Mucosa of descending colon (tissue), 3 donors: ENCODE measurements around the gene KRTAP1-4. TPM values are rescaled to one million over a fixed set of nuclear protein-coding genes. Genes with fewer than 3 reads are reported as not detected.

Source experiments
- ATAC-seq: fragments of 200-7000 bp; cut with Tn5 transposase; one replicate; pipeline ENCODE4 v1.9.1; 2020; ENCODE audit warnings: mild to moderate bottlenecking, moderate library complexity
- DNase-seq, 3 donors: peaks; one replicate each; pipeline ENCODE4 v3.0.0-alpha.2; 2020
- H3K36me3 ChIP-seq: fragments of 200-600 bp; one replicate; pipeline ENCODE4 v1.8.0; 2021; ENCODE audit warnings: low read depth, mild to moderate bottlenecking
- H3K4me1 ChIP-seq: fragments of 200-600 bp; one replicate; pipeline ENCODE4 v1.8.0; 2021; ENCODE audit warnings: low read depth, mild to moderate bottlenecking
- H3K4me3 ChIP-seq: fragments of 200-600 bp; one replicate; pipeline ENCODE4 v1.8.0; 2021; ENCODE audit warnings: mild to moderate bottlenecking
- H3K9me3 ChIP-seq: fragments of 200-600 bp; one replicate; pipeline ENCODE4 v1.8.0; 2021; ENCODE audit warnings: mild to moderate bottlenecking
- CTCF ChIP-seq: fragments of 200-600 bp; IDR thresholded peaks from one replicate; pipeline ENCODE4 v1.8.0; 2022; ENCODE audit warnings: antibody characterized with exemption, mild to moderate bottlenecking
- intact Hi-C, 2 donors: fragments of 100-400 bp; cut with DNase I in 1 of 2; cut with micrococcal nuclease in 1 of 2; formaldehyde crosslinking; loops; one replicate each; pipeline versions ENCODE4 v1.11.0 to v1.11.1; 2022; cut with DNase I, micrococcal nuclease
- total RNA-seq, 3 donors: library from RNA; stranded (reverse); fragmentation: NEBNext Ultra II Directional in 2 of 3; extraction: Animal tissue kit (Norgen Biotek cat#: 25700) in 2 of 3; gene quantifications; one replicate each; pipeline versions ENCODE4 v1.2.1 to v1.2.4, GENCODE V29; 2021 to 2023
- donor health status: DM: no; HTN: no; CAD: no; lungs with moderate emphysema.
- donor health status: DM: no; HTN: no; CAD: no.
- donor health status: DM: no; HTN: yes; CAD: no.

Gene KRTAP1-4
- total RNA-seq, 3 donors from 2014 or later: not detected

- DNase-seq: no peak
- H3K36me3 ChIP-seq: no peaks in the 10 kb centered on the region
- TF ChIP-seq CTCF: no peak
- no peak overlapping the region for H3K4me3 ChIP-seq
- no peak for ATAC-seq
- intact Hi-C loops: no loop called here
- H3K4me1 ChIP-seq: no peaks in the 10 kb centered on the region
- H3K9me3 ChIP-seq: no peaks in the 10 kb centered on the region
These were observed 17.5 kb downstream of the KRTAP1-4 start for GRCh38 chr17:41012326-41013120.

DNA sequence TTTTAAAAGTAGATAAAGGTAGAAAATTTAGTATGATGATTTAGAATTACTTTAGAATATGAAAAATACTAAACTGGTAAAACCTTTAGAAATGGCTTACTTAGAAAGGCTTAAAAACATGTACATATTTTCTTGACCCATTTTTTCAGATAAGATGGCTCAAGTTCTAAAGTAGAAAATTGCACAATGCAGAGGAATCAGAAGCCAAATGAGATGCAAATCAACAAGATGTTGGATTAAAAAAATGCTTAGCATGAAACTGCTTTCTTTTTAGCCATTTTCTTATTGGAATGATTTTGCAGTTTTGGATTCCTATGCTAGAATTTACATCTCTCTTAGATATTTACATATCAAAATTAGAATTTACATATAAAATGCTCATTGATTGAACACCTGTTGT is 19.6 kb downstream of the KRTAP1-4 start:
- no peak for TF ChIP-seq CTCF
- H3K36me3 ChIP-seq: no peaks in the 10 kb centered on the region
- no peaks in the 10 kb centered on the region for H3K9me3 ChIP-seq
- ATAC-seq (no peak), DNase-seq (no peak)
- intact Hi-C loops: no loop called here
- no peaks in the 10 kb centered on the region for H3K4me1 ChIP-seq
- H3K4me3 ChIP-seq: no peak overlapping the region

DNA sequence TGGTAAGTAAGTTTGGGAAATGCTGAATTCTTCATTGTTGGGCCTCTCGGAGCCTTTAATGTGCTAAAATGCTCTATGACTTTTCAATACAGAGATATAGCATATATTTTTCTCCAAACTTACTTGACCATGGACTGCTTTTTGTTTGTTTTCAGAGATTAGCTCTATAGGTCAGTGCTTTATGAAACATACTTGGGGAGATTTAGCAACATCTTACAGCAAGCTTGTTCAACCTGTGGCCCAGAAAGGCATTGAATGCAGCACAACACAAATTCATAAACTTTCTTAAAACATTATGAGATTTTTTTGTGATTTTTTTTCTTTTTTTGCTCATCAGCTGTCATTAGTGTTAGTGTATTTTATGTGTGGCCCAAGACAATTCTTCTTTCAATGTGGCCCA is 20.1 kb downstream of the KRTAP1-4 start:
- H3K9me3 ChIP-seq: no peaks in the 10 kb centered on the region
- no peak overlapping the region for H3K4me3 ChIP-seq
- H3K36me3 ChIP-seq: no peaks in the 10 kb centered on the region
- no peaks in the 10 kb centered on the region for H3K4me1 ChIP-seq
- intact Hi-C loops: no loop called here
- TF ChIP-seq CTCF: no peak
- no peak for DNase-seq
- ATAC-seq: no peak

DNA sequence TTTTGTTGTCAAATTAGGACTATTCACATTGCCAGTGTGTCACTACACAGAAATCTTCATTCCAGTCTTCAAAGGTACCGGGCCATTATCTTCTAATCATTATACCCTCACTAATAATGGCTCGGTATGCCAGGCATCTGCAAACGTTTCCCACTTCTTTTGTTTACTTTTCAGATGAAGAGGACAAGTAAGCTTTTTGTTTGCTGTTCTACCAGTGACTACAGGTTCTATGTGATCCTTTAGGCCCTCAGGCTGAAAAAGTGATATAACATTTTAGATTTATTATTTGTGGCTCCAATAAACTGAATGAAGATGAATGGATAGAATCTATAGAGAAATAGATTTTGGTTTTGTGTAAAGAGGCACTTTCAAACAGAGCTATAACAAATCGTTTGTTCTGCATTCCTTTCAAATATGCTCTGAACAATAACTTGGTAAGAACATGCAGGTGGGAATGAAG is 20.7 kb downstream of the KRTAP1-4 start:
- no peaks in the 10 kb centered on the region for H3K36me3 ChIP-seq

DNA sequence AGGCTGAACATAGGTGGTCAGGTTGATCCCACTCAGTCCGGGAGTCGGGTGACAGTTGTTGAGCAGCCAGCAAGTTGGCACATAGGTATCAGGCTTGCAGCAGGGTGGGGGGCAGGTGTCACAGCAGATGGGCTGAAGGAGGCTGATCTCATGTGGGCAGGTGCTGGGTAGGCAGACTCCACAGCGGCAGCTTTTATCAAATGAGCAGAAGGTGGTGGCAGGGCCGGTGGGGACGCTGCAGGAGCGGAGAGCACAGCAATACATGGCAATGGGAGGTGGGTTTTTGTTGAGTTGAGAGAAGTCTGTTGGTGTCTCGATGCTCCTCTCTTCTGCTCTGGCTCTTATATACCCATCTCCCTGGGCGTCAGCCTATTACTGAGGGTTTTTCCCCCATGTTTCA is 21.2 kb downstream of the KRTAP1-4 start, which contains the start of gene KRTAP3-1:
TSS of gene KRTAP3-1 (minus strand) at position 318 of the 400 bp plus-strand sequence. CDS start at position 264, 54 bp downstream.
- DNase-seq: no peak
- no peaks in the 10 kb centered on the region for H3K9me3 ChIP-seq
- ATAC-seq: no peak

More for the DNA sequence above, 20.7 kb downstream of the KRTAP1-4 start:
- no peak for TF ChIP-seq CTCF
- intact Hi-C loops: no loop called here
- no peak for DNase-seq
- no peak for ATAC-seq
- Histone ChIP-seq H3K4me3 (no peak overlapping the region), H3K4me1 (no peaks in the 10 kb centered on the region), H3K9me3 (no peaks in the 10 kb centered on the region)

More for the DNA sequence above, 21.2 kb downstream of the KRTAP1-4 start, which contains the start of gene KRTAP3-1:
- Histone ChIP-seq H3K4me3 (no peak within 1 kb of the TSS), H3K4me1 (no peaks in the 10 kb centered on the region), H3K36me3 (no peaks in the 10 kb centered on the region)
- intact Hi-C loops: no loop called here
- TF ChIP-seq CTCF: no peak
